Effector memory CD4-positive, alpha-beta T cell (primary cell): ENCODE data around the gene AOPEP.

Experiments used
- DNase-seq, 3 donors: peaks; one replicate each; pipeline ENCODE4 v3.0.0-alpha.2; 2020
- H3K27ac ChIP-seq: 2 replicates; pipeline ENCODE4 v1.7.0; 2013; ENCODE audit warnings: mild to moderate bottlenecking, low read length, moderate library complexity; ENCODE audit not compliant: insufficient read depth, poor library complexity, severe bottlenecking
- H3K27me3 ChIP-seq: replicated peaks from 2 replicates; pipeline ENCODE4 v1.7.0; 2013; ENCODE audit warnings: mild to moderate bottlenecking, low read length; ENCODE audit not compliant: insufficient read depth, control insufficient read depth, poor library complexity, severe bottlenecking
- H3K36me3 ChIP-seq: 2 replicates; pipeline ENCODE4 v1.7.0; 2013; ENCODE audit warnings: mild to moderate bottlenecking, low read length, moderate library complexity; ENCODE audit not compliant: control insufficient read depth, insufficient read depth
- H3K4me1 ChIP-seq: 2 replicates; pipeline ENCODE4 v1.7.0; 2013; ENCODE audit warnings: low read length, mild to moderate bottlenecking; ENCODE audit not compliant: control insufficient read depth, insufficient read depth, poor library complexity, severe bottlenecking
- H3K4me3 ChIP-seq: 2 replicates; pipeline ENCODE4 v1.7.0; 2013; ENCODE audit warnings: low read length, low read depth, mild to moderate bottlenecking; ENCODE audit not compliant: insufficient read depth, poor library complexity, severe bottlenecking
- H3K9me3 ChIP-seq: 2 replicates; pipeline ENCODE4 v1.7.0; 2013; ENCODE audit warnings: mild to moderate bottlenecking, low read length, moderate library complexity; ENCODE audit not compliant: control insufficient read depth

Gene AOPEP

GRCh38 chr9:94807556-94807955 lies 81.1 kb downstream of the AOPEP start:
- Histone ChIP-seq H3K4me3 (no peak overlapping the region), H3K9me3 (no peaks in the 10 kb centered on the region), H3K27me3 (no peaks in the 10 kb centered on the region), H3K36me3 (no peaks in the 10 kb centered on the region), H3K4me1 (no peaks in the 10 kb centered on the region), H3K27ac (no peak overlapping the region)
- DNase-seq: no peak

- H3K27ac ChIP-seq: no peak overlapping the region
- no peaks in the 10 kb centered on the region for H3K27me3 ChIP-seq
- no peak for DNase-seq
- no peak overlapping the region for H3K4me3 ChIP-seq
- H3K4me1 ChIP-seq: no peaks in the 10 kb centered on the region
- no peaks in the 10 kb centered on the region for H3K9me3 ChIP-seq
- no peaks in the 10 kb centered on the region for H3K36me3 ChIP-seq
Observed at GRCh38 chr9:94808926-94809700, 82.6 kb downstream of the AOPEP start.

GRCh38 chr9:94809778-94810177 lies 83.3 kb downstream of the AOPEP start:
- no peaks in the 10 kb centered on the region for H3K4me1 ChIP-seq
- H3K9me3 ChIP-seq: no peaks in the 10 kb centered on the region
- no peak overlapping the region for H3K4me3 ChIP-seq

GRCh38 chr9:94811074-94811473 lies 84.6 kb downstream of the AOPEP start:
- Histone ChIP-seq H3K27me3 (no peaks in the 10 kb centered on the region), H3K36me3 (no peaks in the 10 kb centered on the region), H3K4me1 (no peaks in the 10 kb centered on the region), H3K4me3 (no peak overlapping the region), H3K27ac (no peak overlapping the region), H3K9me3 (no peaks in the 10 kb centered on the region)
- no peak for DNase-seq

More at GRCh38 chr9:94809778-94810177, 83.3 kb downstream of the AOPEP start:
- H3K27ac ChIP-seq: no peak overlapping the region
- no peak for DNase-seq
- no peaks in the 10 kb centered on the region for H3K36me3 ChIP-seq
- H3K27me3 ChIP-seq: no peaks in the 10 kb centered on the region

GRCh38 chr9:94812343-94812742 lies 85.8 kb downstream of the AOPEP start:
- H3K36me3 ChIP-seq: no peaks in the 10 kb centered on the region
- H3K27ac ChIP-seq: no peak overlapping the region
- H3K27me3 ChIP-seq: no peaks in the 10 kb centered on the region
- H3K4me3 ChIP-seq: no peak overlapping the region
- no peak for DNase-seq
- H3K4me1 ChIP-seq: no peaks in the 10 kb centered on the region
- no peaks in the 10 kb centered on the region for H3K9me3 ChIP-seq

GRCh38 chr9:94813379-94813778 lies 86.9 kb downstream of the AOPEP start:
- Histone ChIP-seq H3K27me3 (no peaks in the 10 kb centered on the region), H3K36me3 (no peaks in the 10 kb centered on the region), H3K27ac (no peak overlapping the region), H3K9me3 (no peaks in the 10 kb centered on the region), H3K4me1 (no peaks in the 10 kb centered on the region), H3K4me3 (no peak overlapping the region)
- no peak for DNase-seq

- DNase-seq: no peak
- H3K4me3 ChIP-seq: no peak overlapping the region
- no peaks in the 10 kb centered on the region for H3K9me3 ChIP-seq
- no peaks in the 10 kb centered on the region for H3K4me1 ChIP-seq
- H3K27ac ChIP-seq: no peak overlapping the region
- H3K36me3 ChIP-seq: no peaks in the 10 kb centered on the region
- no peaks in the 10 kb centered on the region for H3K27me3 ChIP-seq
Observed at GRCh38 chr9:94817291-94818177, 91.0 kb downstream of the AOPEP start.

GRCh38 chr9:94818178-94818541 lies 91.7 kb downstream of the AOPEP start:
- Histone ChIP-seq H3K4me3 (no peak overlapping the region), H3K4me1 (no peaks in the 10 kb centered on the region), H3K36me3 (no peaks in the 10 kb centered on the region), H3K9me3 (no peaks in the 10 kb centered on the region), H3K27me3 (no peaks in the 10 kb centered on the region), H3K27ac (no peak overlapping the region)
- no peak for DNase-seq

GRCh38 chr9:94819161-94819687 lies 92.7 kb downstream of the AOPEP start:
- H3K27ac ChIP-seq: no peak overlapping the region
- no peaks in the 10 kb centered on the region for H3K27me3 ChIP-seq
- H3K36me3 ChIP-seq: no peaks in the 10 kb centered on the region

More at GRCh38 chr9:94819161-94819687, 92.7 kb downstream of the AOPEP start:
- H3K4me3 ChIP-seq: no peak overlapping the region
- DNase-seq: no peak
- no peaks in the 10 kb centered on the region for H3K9me3 ChIP-seq
- H3K4me1 ChIP-seq: no peaks in the 10 kb centered on the region
